WI38 (cell line): ENCODE data around the gene IMMP2L.

Experiments used
- H3K4me3 ChIP-seq: 2 replicates; pipeline ENCODE4 v1.5.1; 2011; ENCODE audit warnings: low read depth, mild to moderate bottlenecking, control low read depth, low read length
- TF ChIP-seq, protein P1 (sequence below): IDR thresholded peaks from 2 replicates; pipeline ENCODE4 v1.5.1; 2012; ENCODE audit warnings: low read depth, mild to moderate bottlenecking, control low read depth, low read length

Gene IMMP2L

DNA sequence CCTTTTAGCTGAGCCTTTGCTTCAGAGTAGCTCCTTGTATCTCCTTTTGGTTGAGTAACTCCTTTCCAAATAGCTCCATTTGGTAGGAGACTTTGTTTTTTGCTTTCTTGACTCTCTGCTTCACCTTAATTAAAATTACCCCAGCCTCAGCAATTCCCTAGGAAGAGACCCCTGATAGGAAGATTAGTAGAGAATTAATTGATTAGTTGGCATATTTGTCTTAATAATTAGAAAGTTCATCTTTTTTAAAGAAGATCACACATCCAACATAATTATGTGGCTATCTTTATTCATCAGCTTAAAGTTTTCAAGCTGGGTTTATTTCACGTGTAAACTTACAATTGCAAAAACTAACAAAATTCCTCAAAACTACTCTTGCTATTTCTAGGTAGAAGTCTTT, 352.2 kb downstream of the IMMP2L start:
- no peak overlapping the region for H3K4me3 ChIP-seq
- TF ChIP-seq, protein P1, sequence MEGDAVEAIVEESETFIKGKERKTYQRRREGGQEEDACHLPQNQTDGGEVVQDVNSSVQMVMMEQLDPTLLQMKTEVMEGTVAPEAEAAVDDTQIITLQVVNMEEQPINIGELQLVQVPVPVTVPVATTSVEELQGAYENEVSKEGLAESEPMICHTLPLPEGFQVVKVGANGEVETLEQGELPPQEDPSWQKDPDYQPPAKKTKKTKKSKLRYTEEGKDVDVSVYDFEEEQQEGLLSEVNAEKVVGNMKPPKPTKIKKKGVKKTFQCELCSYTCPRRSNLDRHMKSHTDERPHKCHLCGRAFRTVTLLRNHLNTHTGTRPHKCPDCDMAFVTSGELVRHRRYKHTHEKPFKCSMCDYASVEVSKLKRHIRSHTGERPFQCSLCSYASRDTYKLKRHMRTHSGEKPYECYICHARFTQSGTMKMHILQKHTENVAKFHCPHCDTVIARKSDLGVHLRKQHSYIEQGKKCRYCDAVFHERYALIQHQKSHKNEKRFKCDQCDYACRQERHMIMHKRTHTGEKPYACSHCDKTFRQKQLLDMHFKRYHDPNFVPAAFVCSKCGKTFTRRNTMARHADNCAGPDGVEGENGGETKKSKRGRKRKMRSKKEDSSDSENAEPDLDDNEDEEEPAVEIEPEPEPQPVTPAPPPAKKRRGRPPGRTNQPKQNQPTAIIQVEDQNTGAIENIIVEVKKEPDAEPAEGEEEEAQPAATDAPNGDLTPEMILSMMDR = no peak

DNA sequence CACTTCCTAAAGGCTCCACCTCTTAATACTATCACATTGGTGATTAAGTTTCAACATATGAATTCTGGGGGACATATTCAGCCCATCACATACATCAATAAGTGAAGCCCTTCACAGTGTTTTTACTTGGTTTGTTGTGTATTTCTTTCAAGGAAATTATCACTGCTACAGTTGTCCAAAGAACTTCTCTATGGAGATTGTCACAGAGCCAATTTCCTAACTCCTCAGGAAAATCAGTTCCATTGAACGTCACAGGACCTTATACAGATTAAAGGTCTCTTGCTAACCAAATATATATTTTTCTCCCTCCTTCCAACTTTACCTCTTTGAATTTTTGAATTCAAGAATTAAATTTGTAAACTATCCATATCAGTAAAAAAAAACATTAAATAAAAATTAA, 357.0 kb downstream of the IMMP2L start:
- TF ChIP-seq, protein P1 = no peak
- H3K4me3 ChIP-seq = no peak overlapping the region

DNA sequence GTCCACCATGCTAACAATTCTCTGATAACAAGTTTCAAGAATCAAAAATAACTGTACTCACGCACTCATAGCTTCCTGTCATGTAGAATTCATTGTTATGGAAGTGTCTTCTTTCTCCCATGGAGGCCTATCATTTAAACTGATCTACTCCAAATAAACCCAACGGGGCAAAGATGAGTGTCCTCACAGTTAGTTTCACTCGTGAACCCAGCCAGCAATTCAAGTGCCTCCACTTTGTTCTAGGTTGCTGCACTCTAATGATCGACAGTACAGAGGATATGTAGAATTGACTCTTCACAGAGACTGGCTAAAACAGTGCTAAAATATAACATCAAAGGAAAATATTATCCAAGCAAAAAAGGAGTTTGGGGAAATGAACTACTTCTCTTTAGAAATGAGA, 360.0 kb downstream of the IMMP2L start:
- H3K4me3 ChIP-seq = no peak overlapping the region
- TF ChIP-seq, protein P1 = no peak

DNA sequence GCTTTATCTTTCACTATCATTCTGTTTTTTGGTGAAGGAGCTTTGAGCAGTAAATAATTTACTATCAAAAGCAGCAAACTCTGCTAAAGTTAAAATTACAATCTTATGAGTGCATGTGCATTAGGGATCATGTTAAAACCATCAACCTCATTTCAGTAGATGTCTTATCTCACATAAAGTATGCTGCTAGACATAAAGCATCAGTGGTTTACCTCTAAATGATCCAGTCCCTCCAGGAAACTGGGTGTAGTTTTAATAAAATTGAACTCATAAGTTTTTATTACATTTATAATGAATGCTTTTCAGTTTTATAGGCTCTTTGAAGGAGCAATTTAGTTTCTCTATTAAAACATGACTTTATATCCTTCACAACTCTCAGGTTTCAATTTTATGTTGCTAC, 362.6 kb downstream of the IMMP2L start:
- H3K4me3 ChIP-seq = no peak overlapping the region
- TF ChIP-seq, protein P1 = no peak

DNA sequence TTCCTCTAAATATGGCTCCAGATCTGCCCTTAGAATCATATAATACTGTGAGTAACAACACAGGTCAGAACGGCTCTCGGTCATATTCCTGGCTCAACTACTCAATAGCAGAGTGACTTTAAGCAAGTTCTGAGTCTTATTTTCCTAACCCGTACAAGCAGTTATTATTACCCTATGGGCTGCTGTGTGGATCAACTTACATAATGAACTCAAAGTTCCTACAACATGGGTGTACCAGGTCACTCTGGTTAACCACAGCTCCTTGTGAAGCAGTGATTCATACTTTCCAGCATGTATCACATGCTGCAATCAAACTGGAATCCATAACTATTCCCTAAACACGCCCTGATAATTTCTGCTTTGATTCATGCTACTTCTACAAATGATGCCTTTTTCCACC, 364.0 kb downstream of the IMMP2L start:
- TF ChIP-seq, protein P1 = no peak
- H3K4me3 ChIP-seq = no peak overlapping the region

DNA sequence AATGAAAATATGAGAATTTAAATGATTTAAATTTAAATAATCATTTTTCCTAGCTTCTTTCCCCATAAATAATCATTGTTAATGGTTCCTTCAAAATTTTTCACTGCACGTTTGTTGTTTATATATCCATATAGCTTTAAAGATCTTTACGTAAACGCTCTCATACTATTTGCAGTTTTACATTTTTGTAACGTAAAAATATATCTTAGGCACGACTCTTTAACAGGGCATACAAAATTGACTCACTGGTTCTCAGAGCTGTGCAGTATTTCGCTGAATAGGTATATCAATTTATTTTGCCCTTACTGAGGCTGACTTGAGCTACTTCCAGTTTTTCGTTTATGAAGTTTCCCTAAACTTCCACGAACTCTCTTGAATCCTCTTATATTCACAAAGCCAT, 365.6 kb downstream of the IMMP2L start:
- no peak overlapping the region for H3K4me3 ChIP-seq
- TF ChIP-seq, protein P1 = no peak

DNA sequence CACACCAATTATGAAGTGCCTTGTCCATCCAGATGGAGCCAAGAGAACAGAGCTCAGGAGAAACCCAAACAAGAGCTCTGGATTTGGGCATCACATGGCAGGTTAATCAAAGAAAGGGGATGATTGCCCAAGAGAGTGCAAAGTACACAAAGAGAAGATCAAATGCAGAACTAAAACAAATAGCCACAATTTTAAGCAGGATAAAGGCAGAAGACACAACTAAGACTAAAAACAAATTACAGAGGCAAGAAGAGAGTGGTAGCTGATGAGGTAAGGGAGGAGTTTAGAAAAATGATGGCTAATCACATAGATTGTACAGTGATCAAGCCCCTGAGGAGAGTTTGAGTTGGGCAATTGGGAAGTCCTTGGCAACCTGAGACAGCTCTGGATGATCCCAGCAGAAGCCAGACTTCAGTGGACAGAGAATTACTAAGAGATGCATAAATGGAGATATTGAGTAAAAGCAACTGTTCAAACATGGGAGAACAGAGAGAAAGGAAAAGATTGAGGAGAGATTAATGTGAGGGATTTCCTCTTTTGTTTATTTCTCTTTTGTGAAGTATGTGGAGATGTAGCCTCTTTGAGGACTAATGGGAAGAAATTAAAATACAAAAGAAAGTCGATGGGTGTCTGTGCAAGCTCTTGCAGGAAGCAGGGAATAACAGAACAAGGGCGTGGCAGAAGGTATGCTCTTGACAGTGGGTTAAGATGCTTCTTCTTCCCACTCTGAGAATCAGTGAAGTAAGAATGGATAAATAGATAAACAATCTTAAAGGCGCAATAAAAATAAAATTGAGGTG, 369.5 kb downstream of the IMMP2L start:
- H3K4me3 ChIP-seq = no peak overlapping the region
- TF ChIP-seq, protein P1 = no peak
